MV-4-11 (cell line): ENCODE measurements around the gene GAGE12J.
"Not testable (repeated sequence)": the region's sequence is repeated elsewhere in the genome, so short reads cannot be mapped to it uniquely, and the experiment has no call there.

Experiments
- DNase-seq: peaks from one replicate; lab custom pipeline; 2025; lab: John Stamatoyannopoulos, UW

The GAGE12J gene

GRCh38 chrX:49310371-49310770 is 11.5 kb upstream of the GAGE12J start:
- no peak for DNase-seq

GRCh38 chrX:49312176-49312575 is 9.7 kb upstream of the GAGE12J start:
- no peak for DNase-seq

DNA sequence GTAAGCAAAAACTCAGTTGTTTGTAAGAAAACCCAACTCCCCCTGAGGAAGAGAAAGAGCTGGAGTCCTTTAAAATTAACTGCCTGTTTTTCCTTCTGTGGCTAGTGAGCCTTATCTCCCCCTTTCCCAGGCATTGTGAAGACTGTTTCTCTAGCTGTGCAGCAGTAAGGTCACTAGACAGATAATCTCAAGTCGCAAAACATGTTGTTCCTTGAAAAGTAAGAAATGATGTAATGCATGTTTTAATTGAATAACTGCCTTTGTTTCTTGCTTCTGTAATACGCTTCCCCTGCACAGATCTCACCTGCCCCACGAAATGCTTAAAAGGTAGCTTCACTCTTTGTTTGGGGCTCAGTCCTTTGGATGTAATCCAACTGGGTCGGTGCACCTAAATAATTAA is 5.8 kb upstream of the GAGE12J start:
- DNase-seq = no peak

GRCh38 chrX:49322266-49322665 is 429 bp downstream of the GAGE12J start:
- DNase-seq = not testable (repeated sequence)

- DNase-seq = not testable (repeated sequence)
Observed at GRCh38 chrX:49323735-49324134, 1.9 kb downstream of the GAGE12J start.

DNA sequence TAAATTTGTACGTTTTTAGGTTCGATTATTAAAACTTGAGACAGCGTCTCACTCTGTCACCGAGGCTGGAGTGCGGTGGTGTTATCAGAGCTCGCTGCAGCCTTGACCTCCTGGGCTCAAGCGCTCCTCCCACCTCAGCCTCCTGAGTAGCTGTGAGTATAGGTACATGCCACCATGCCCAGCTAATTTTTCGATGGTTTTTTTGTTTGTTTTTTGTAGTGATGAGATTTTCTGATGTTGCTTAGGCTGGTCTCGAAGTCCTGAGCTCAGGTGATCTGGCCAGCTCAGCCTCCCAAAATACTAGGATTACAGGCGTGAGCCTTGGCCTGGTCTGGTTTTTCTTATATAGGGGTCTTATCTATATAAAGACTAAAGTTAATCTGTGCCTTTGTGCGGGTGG is 8.6 kb downstream of the GAGE12J start:
- DNase-seq = not testable (repeated sequence)

DNA sequence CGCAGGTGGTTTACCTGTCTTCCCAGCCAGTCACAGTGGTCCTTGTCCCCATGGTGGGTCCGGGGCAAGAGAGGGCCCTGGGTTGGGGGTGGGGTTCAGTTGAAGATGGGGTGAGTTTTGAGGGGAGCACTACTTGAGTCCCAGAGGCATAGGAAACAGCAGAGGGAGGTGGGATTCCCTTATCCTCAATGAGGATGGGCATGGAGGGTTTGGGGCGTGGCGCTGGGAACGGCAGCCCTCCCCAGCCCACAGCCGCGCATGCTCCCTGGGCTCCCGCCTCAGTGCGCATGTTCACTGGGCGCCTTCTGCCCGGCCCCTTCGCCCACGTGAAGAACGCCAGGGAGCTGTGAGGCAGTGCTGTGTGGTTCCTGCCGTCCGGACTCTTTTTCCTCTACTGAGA is 9.4 kb downstream of the GAGE12J start, which contains the start of gene GAGE13:
Gene GAGE13 (plus strand): TSS at position 301 of the 400 bp plus-strand sequence. CDS start 1,156 bp downstream, outside the sequence.
- DNase-seq = not testable (repeated sequence)

- not testable (repeated sequence) for DNase-seq
Observed at GRCh38 chrX:49331841-49332240, 10.0 kb downstream of the GAGE12J start.

DNA sequence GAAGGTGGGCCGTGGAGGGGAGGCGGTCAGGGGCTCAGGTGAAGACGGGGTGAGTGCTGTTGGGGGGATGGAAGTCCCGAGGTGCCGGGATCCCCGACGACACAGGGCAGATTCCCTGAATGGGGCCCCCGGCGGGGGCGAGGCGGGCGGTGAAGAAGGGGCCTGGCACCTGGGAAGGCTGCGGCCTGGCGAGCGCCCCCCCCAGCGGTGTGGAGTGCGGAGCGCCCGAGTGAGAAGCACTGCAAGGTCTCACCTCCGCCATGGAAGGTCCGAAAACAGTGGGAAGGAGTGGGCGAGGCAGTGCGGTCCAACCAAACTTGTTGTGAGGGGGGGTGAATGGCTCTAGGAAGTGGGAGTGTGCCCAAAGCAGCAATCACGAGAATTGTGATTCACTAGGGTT is 19.6 kb downstream of the GAGE12J start:
- DNase-seq = not testable (repeated sequence)

DNA sequence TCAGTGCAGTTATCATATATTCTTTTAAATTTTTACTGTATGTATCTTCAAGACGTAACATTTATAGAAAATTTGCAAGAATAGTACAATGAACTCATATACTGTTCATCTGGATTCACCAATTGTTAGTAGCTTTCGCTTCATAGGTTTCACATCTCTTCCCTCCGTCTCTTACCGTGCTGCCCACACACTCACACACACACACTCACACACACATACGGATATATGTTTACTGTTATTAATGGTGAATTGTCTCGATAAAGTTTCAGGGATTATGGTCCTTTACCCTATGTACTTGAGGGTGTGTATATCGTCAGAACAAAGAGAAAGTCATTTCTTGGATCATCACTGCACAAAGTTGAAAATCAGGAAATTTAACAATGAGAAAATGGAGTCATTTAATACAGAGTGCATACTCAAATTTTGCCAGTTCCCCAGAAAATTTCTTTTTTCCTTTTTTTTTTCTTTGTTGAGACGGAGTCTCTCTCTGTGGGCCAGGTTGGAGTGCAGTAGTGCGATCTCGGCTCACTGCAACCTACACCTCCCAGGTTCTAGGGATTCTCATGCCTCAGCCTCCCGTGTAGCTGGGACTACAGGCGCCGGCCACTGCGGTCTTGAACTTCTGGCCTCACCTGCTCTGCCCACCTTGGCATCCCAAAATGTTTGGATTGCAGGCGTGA is 22.8 kb downstream of the GAGE12J start:
- DNase-seq = not testable (repeated sequence)

DNA sequence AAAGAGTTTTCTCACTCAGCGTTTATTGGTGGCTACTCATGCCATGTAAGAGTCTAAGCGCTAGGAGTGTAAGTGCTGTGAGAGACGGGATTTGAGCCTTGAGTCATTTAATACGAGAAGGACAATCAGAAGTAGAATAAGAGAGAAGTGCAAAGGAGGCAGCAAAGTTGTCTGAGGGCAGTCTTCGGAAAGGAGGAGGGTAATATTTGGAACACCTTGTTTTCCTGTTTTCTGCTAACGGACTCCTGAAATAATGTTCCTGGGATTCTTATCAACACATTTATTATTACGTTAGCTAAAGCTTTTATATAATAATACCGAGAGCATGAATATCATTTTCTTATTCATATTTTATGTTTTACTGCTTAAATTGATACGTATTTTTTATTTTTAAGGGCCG is 23.6 kb downstream of the GAGE12J start:
- not testable (repeated sequence) for DNase-seq

DNA sequence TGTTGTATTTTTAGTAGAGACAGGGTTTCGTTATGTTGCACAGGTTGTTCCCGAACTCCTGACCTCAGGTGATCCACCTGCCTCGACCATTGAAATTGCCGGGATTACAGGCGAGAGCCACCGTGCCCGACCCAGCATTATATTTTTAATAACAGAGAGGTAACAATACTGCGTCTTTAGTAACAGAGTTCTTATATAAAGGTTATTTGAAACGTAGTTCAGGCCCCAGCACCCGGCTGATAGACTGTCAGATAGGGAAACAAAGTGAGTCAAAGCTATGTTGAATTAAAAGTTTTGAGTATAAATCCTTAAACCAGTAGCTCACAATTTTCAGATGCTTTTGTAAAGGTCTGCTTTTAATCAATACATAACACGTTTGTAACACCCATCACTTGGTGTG is 24.3 kb downstream of the GAGE12J start:
- DNase-seq = not testable (repeated sequence)
